Choroid plexus epithelial cell (primary cell): ENCODE data around the gene NCKIPSD.
"Not testable (repeated sequence)": the region's sequence is repeated elsewhere in the genome, so short reads cannot be mapped to it uniquely, and the experiment has no call there.

ENCODE experiments used
- DNase-seq: peaks from one replicate; pipeline ENCODE4 v3.0.0-alpha.2; 2010; ENCODE audit warnings: low read depth
- H3K4me3 ChIP-seq: 2 replicates; pipeline ENCODE4 v1.5.1; 2011; ENCODE audit warnings: low read depth, mild to moderate bottlenecking, control low read depth, low read length, moderate library complexity
- CTCF ChIP-seq: conservative IDR thresholded peaks from 2 replicates; pipeline ENCODE4 v1.5.1; 2011; ENCODE audit warnings: low read depth, mild to moderate bottlenecking, control low read depth, inconsistent platforms, low read length, moderate library complexity

The NCKIPSD gene

DNA sequence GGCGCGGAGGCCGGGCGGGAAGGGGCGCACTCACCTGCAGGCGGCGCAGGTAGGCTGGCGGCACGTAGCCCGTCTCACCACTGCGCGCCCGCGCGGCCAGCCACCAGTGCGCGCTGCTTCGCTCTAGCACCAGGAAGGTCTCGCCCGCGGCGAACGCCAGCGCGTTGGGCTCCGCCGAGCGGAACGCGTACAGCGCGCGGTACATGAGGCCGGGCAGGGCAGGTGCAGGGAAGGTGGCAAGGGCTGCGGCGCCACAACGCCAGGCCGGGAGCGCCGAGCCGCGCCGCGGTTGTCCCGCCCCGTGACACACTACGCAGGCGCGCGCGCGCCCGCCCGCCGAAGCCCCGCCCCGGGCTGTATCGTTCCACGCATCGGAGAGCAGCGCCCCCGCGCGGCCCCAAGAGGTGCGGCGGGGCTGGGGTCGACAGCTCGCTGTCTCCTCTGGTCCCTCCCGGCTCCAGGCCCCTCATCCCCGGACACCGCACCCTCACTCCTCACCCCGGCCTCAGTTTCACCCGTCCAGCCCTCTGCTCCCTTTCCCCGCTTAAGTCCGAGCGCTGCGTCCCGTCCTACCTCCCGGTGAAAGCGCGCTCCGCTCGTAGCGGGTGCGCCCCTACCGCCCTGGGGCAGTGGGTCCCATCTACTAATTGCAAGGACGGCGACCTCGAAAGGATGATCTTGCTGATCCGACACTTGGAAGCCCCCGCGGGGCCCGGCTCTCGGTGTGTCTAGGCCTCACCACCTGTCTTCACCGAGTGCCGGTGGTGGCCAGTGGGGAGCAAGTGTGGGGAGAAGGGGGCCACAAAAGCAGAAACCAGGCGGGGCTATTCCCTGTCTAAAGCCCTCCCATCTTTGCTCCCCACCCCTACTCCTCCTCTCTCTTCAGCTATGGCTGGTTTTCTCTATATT is at the start of gene NCKIPSD:
Gene NCKIPSD, minus strand, starts transcription at position 313 of the 909 bp plus-strand sequence. Its CDS starts 108 bp downstream, at position 205.
- peak; percentile 82 for DNase-seq
- TF ChIP-seq CTCF, result peak; percentile 68
- peak within 1 kb of the TSS; percentile 97 for H3K4me3 ChIP-seq

GRCh38 chr3:48735075-48735767 is 49.5 kb upstream of the NCKIPSD start:
- not testable (repeated sequence) for H3K4me3 ChIP-seq, DNase-seq

DNA sequence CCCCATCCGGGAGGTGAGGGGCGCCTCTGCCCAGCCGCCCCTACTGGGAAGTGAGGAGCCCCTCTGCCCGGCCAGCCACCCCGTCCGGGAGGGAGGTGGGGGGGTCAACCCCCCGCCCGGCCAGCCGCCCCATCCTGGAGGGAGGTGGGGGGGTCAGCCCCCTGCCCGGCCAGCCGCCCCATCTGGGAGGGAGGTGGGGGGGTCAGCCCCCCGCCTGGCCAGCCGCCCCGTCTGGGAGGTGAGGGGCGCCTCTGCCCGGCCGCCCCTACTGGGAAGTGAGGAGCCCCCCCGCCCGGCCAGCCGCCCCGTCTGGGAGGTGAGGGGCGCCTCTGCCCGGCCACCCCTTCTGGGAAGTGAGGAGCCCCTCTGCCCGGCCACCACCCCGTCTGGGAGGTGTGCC is 48.8 kb upstream of the NCKIPSD start:
- not testable (repeated sequence) for DNase-seq, H3K4me3 ChIP-seq

GRCh38 chr3:48733752-48734518 is 48.2 kb upstream of the NCKIPSD start:
- not testable (repeated sequence) for H3K4me3 ChIP-seq, DNase-seq

- no peak overlapping the region for H3K4me3 ChIP-seq
- no peak for TF ChIP-seq CTCF
- DNase-seq, result no peak
These were observed 41.8 kb upstream of the NCKIPSD start for GRCh38 chr3:48727511-48727910.

DNA sequence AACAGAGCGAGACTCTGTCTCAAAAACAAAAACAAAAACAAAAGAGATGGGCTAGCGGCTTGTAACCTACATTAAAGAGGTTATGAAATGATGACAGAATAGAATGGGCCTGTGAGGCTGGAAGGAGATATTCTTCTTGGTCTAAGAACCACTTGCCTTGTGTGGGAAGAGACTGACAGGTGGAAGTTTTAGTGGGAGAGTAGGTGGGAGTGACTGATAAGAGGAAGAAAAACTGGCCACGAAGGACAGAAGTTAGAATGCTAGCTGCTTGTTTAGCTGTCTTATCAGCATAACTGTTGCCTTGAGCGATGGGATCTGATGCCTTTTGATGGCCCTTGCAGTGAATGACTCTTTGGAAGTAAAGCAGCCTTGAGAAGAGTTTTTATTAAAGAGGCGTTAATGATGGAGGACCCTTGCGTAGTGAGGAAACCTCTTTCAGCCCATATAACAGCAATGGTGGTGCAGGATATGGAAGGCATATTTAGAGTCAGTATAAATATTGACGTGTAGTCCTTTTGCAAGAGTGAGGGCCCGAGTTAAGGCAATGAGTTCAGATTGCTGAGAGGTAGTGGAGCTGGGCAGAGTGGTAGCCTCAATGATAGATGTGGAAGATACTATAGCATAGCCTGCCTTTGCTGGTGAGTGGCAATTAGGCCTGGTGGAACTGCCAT is 39.6 kb upstream of the NCKIPSD start:
- not testable (repeated sequence) for DNase-seq, H3K4me3 ChIP-seq

GRCh38 chr3:48723725-48724124 is 38.0 kb upstream of the NCKIPSD start:
- no peak overlapping the region for H3K4me3 ChIP-seq
- no peak for DNase-seq
- no peak for TF ChIP-seq CTCF

- not testable (repeated sequence) for DNase-seq, H3K4me3 ChIP-seq
These were observed 37.6 kb upstream of the NCKIPSD start for GRCh38 chr3:48723293-48723692.

DNA sequence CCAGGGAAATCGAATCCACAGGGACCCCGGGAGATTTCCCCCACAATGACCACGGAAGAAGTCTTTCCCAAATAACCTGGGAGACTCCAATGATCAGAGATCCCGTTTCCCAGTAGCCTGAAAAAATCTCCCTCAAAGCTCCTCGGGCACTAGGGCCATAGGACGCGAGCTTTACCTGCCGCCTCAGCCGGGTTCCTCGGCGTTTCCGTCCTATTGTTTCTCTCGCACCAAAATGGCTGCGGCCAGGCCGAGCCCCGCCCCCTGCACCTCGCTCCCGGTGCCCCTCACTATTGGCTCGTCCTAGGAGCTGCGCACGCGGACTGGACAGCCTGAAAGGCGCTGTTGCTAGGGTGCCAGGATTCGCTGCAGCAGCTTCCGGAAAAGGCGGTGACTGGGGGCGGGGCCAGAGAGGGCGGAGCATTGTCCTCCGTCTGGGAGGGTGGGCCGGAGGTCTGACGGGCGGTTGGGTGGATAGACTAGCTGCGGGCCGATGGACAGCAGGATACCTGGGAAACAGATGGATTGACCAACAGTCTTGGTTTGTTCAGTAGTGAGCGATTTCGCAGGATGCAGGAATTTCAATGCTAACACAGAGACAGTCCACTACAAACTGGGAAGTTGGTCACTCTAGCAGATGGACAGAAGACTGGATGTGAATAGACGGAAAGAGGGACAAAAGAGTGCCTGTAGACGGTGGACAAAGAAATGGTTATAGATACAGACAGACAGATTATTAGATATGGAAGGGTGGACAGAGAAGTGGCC is 31.4 kb upstream of the NCKIPSD start, which contains the start of gene IP6K2:
Gene IP6K2, minus strand, starts transcription at position 240 of the 765 bp plus-strand sequence. CDS start 21,930 bp downstream, outside the sequence.
- DNase-seq, result peak; percentile 99
- no peak for TF ChIP-seq CTCF
- peak within 1 kb of the TSS; percentile 75 for H3K4me3 ChIP-seq
